Prostate gland (tissue), 2 donors: ENCODE results near the gene RGS10. TPM values are rescaled to one million over a fixed set of nuclear protein-coding genes. Genes with fewer than 3 reads are reported as not detected.

Experiments used
- DNase-seq: peaks from one replicate; pipeline ENCODE4 v3.0.0-alpha.2; 2019; ENCODE audit warnings: low spot score
- H3K27ac ChIP-seq, 2 donors: fragments of 200-600 bp; sonication (generic); 2 replicates each; pipeline ENCODE4 v1.5.1; 2017 to 2019
- H3K27me3 ChIP-seq: fragments of 200-600 bp; sonication (generic); replicated peaks from 2 replicates; pipeline ENCODE4 v1.5.1; 2019; ENCODE audit not compliant: insufficient read depth
- H3K36me3 ChIP-seq, 2 donors: fragments of 200-600 bp; sonication (generic); 1 replicate in 1 of 2; 2 replicates in 1 of 2; pipeline versions ENCODE4 v1.5.1 to v1.8.1; 2017 to 2019
- H3K4me1 ChIP-seq: fragments of 200-600 bp; sonication (generic); replicated peaks from 2 replicates; pipeline ENCODE4 v1.5.1; 2019
- H3K4me3 ChIP-seq, 2 donors: fragments of 200-600 bp; sonication (generic); 2 replicates each; pipeline ENCODE4 v1.5.1; 2017 to 2019
- H3K9me3 ChIP-seq: fragments of 200-600 bp; sonication (generic); 2 replicates; pipeline ENCODE4 v1.5.1; 2017
- POLR2A ChIP-seq: fragments of 450-650 bp; IDR thresholded peaks from one replicate; pipeline ENCODE4 v1.6.1; 2016; ENCODE audit warnings: antibody characterized with exemption, mild to moderate bottlenecking
- POLR2AphosphoS5 ChIP-seq: sonication (generic); formaldehyde crosslinking; IDR thresholded peaks from one replicate; pipeline ENCODE4 v1.6.1; 2017; ENCODE audit warnings: antibody characterized with exemption
- WGBS: methylation state at CpG from one replicate; pipeline ENCODE4 v1.1.5; 2018; 5-methylcytosine and 5-hydroxymethylcytosine counted together
- intact Hi-C: fragments of 100-400 bp; cut with DNase I; formaldehyde crosslinking; loops from one replicate; pipeline ENCODE4 v1.14.2; 2022
- total RNA-seq, 2 donors: library from RNA; depleted of rRNA; stranded (reverse); fragments of >200 nt; gene quantifications; one replicate each; pipeline ENCODE4 v1.1.0, GENCODE V29; 2016
- TF ChIP-seq, protein P1 (sequence below), 4 experiments: fragments of 200-600 bp in 2 of 4; fragments of 450-650 bp in 2 of 4; sonication (generic) in 2 of 4; IDR thresholded peaks; 1 replicate in 3 of 4; 2 replicates in 1 of 4; pipeline ENCODE4 v1.5.1; 2016 to 2019; ENCODE audit warnings: antibody characterized with exemption in 4 of 4, mild to moderate bottlenecking in 2 of 4, moderate library complexity in 2 of 4

RGS10 gene
- total RNA-seq, 2 donors from 2014 or later = 12.4 to 67.7 TPM

DNA sequence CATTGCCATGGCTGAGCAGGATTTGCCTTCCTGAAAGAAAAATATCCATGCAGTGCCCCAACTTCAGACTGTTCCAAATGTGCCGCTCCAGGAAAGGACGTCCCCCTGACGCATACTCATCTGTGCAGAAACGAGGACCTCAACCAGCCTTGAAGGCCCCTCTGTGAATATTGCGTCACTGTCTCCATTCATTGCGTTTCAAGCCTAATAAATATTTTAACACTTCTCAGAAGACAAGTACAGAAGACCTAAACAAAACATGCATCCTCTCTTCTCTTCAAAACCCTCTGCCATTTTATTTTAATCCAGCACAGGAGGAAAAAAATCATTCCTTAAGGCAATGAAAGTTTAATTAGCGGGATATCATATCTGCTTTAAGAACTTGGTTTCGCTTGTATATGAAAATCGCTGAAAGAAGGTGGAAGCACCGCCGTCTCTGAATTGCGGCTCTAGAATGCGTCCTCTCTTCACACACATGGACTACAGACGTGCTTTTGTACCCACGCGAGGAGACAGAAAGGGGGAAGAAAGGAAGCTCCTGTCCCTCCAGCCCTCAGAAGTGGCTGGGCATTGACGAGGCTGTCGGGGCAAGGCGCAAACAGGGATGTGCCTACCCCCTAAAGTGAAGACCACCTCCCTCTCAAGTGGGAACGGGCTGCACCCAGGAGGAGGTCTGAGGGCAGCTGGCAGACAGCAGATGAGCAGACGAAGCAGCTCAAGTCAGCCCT lies 36.8 kb downstream of the RGS10 start:
- intact Hi-C loops = no loop called here
- H3K4me3 ChIP-seq = no peak overlapping the region

DNA sequence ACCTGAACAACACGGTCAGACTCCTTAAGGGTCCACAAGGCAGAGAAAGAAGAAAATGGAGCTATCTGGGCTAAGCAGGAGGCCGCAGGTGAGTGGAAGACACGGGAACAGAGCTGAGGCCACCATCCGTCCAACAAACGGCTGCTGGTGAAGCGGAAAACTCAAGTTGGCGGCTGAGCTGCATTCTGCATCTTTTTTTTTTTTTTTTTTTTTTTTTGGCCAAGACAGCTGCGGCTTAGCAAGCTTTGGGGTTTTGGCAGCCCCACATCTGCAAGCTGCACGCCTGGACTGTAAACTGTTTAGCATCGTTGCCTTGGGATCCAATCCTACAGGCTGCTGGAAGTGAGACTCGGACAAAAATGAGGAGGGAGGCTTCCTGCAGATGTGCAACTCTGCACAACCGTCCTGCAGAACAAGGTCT lies 37.4 kb downstream of the RGS10 start:
- no peak for DNase-seq
- H3K27ac ChIP-seq = no peak overlapping the region
- no peak overlapping the region for H3K4me3 ChIP-seq
- H3K4me1 ChIP-seq = peaks cover 2% of the 10 kb centered on the region
- WGBS = 71% methylated on average over 12 of the region's 12 CpGs
- no peaks in the 10 kb centered on the region for H3K27me3 ChIP-seq
- H3K9me3 ChIP-seq = no peaks in the 10 kb centered on the region
- H3K36me3 ChIP-seq = no peaks in the 10 kb centered on the region
- no peak for TF ChIP-seq POLR2A
- TF ChIP-seq, protein P1, sequence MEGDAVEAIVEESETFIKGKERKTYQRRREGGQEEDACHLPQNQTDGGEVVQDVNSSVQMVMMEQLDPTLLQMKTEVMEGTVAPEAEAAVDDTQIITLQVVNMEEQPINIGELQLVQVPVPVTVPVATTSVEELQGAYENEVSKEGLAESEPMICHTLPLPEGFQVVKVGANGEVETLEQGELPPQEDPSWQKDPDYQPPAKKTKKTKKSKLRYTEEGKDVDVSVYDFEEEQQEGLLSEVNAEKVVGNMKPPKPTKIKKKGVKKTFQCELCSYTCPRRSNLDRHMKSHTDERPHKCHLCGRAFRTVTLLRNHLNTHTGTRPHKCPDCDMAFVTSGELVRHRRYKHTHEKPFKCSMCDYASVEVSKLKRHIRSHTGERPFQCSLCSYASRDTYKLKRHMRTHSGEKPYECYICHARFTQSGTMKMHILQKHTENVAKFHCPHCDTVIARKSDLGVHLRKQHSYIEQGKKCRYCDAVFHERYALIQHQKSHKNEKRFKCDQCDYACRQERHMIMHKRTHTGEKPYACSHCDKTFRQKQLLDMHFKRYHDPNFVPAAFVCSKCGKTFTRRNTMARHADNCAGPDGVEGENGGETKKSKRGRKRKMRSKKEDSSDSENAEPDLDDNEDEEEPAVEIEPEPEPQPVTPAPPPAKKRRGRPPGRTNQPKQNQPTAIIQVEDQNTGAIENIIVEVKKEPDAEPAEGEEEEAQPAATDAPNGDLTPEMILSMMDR (IDR thresholded peaks at IDR 0.05) = no peak
- no peak for TF ChIP-seq POLR2AphosphoS5
- intact Hi-C loops = no loop called here

More for the DNA sequence above, 36.8 kb downstream of the RGS10 start:
- no peaks in the 10 kb centered on the region for H3K27me3 ChIP-seq
- no peaks in the 10 kb centered on the region for H3K9me3 ChIP-seq
- H3K27ac ChIP-seq = no peak overlapping the region
- TF ChIP-seq, protein P1 (IDR thresholded peaks at IDR 0.05) = no peak
- no peak for TF ChIP-seq POLR2A
- TF ChIP-seq POLR2AphosphoS5 = no peak
- 86% methylated on average over 21 of the region's 21 CpGs for WGBS
- DNase-seq = no peak
- no peaks in the 10 kb centered on the region for H3K36me3 ChIP-seq
- peaks cover 7% of the 10 kb centered on the region for H3K4me1 ChIP-seq

DNA sequence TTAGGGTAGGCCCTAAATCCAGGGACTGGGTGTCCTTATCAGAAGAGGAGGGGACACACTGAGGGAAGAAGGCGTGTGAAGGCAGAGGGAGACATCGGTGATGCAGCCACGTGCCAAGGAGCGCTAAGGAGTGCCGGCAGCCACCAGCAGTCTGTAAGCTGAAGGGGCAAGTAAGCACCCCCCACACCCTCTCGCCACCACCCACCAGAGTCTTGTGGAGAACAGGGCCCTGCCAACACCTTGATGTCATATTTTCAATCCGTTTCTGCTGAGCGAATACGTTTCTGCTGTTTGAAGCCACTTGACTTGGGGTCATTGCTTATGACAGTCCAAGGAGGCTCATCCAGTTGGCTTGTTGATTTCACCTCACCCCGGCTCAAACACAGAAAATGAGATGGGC lies 37.9 kb downstream of the RGS10 start:
- H3K36me3 ChIP-seq = no peaks in the 10 kb centered on the region
- H3K4me1 ChIP-seq = no peaks in the 10 kb centered on the region
- intact Hi-C loops = no loop called here
- DNase-seq = no peak
- TF ChIP-seq POLR2AphosphoS5 = no peak
- TF ChIP-seq, protein P1 (IDR thresholded peaks at IDR 0.05) = no peak
- no peak for TF ChIP-seq POLR2A
- H3K27me3 ChIP-seq = no peaks in the 10 kb centered on the region
- no peak overlapping the region for H3K4me3 ChIP-seq
- no peak overlapping the region for H3K27ac ChIP-seq
- 94% methylated on average over 10 of the region's 10 CpGs for WGBS
- no peaks in the 10 kb centered on the region for H3K9me3 ChIP-seq

DNA sequence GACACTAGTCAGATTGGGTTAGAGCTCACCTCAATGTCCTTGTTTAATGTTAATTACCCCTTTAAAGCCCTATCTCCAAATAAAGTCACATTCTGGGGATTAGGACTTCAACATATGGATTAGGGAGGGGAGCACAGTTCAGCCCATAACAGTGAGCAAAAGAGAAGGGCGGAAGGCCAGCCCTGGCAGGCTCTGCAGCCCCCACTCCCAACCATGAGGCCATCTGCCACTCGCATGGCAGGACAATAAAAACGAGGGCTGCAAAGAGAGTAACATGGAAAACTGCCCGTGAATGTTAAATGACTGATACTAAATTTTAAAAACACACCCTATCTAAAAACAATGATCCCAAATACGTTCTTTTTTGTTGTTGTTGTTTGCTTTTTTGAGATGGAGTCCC lies 38.7 kb downstream of the RGS10 start:
- Histone ChIP-seq H3K9me3 (no peaks in the 10 kb centered on the region), H3K4me1 (no peaks in the 10 kb centered on the region), H3K27ac (no peak overlapping the region), H3K4me3 (no peak overlapping the region), H3K36me3 (no peaks in the 10 kb centered on the region), H3K27me3 (no peaks in the 10 kb centered on the region)
- WGBS = 92% methylated on average over 5 of the region's 5 CpGs
- TF ChIP-seq POLR2A (no peak), POLR2AphosphoS5 (no peak)
- TF ChIP-seq, protein P1 (IDR thresholded peaks at IDR 0.05) = no peak
- intact Hi-C loops = no loop called here
- DNase-seq = no peak

DNA sequence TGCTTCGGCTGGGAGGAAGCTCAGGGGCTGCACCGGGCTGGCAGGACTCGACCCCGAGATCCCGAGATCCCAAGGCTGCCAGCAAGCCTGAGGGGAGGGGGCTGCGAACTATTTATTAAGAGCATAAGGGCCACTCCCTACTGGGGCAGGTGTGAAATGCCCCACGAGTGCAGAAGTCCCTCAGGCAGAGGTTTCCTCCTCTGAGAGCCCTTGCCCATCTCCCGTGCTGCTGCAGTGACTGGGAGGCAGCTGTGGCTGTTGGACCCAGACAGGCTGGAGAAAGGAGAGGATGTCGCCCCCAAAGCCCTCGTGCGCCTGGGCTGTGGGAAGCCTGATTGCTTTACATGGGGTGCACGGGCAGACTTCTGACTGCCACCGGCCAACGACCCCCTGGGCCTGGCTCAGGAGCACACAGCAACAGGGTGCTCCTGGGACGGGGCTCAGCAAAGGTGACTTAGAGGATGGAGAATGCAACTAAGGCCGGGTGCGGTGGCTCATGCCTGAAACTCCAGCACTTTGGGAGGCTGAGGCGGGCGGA lies 39.8 kb downstream of the RGS10 start:
- Histone ChIP-seq H3K4me3 (no peak overlapping the region), H3K4me1 (no peaks in the 10 kb centered on the region), H3K27me3 (no peaks in the 10 kb centered on the region), H3K36me3 (no peaks in the 10 kb centered on the region), H3K9me3 (no peaks in the 10 kb centered on the region), H3K27ac (no peak overlapping the region)
- intact Hi-C loops = no loop called here
- TF ChIP-seq POLR2AphosphoS5 (no peak), POLR2A (no peak)
- TF ChIP-seq, protein P1 (IDR thresholded peaks at IDR 0.05) = no peak
- WGBS = 84% methylated on average over 19 of the region's 19 CpGs
- no peak for DNase-seq
